ENCODE data around the gene CFAP90. TPM values are rescaled to one million over a fixed set of nuclear protein-coding genes. Genes with fewer than 3 reads are reported as not detected.

CFAP90 gene
- total and polyA plus RNA-seq, 7 donors = 0.04 to 0.81 TPM; not detected in 5

- DNase-seq = no peak
- intact Hi-C loops (cut with DNase I) = no loop called here
- H3K27ac ChIP-seq = no peak overlapping the region
- H3K36me3 ChIP-seq = no peaks in the 10 kb centered on the region
- TF ChIP-seq, protein P1, sequence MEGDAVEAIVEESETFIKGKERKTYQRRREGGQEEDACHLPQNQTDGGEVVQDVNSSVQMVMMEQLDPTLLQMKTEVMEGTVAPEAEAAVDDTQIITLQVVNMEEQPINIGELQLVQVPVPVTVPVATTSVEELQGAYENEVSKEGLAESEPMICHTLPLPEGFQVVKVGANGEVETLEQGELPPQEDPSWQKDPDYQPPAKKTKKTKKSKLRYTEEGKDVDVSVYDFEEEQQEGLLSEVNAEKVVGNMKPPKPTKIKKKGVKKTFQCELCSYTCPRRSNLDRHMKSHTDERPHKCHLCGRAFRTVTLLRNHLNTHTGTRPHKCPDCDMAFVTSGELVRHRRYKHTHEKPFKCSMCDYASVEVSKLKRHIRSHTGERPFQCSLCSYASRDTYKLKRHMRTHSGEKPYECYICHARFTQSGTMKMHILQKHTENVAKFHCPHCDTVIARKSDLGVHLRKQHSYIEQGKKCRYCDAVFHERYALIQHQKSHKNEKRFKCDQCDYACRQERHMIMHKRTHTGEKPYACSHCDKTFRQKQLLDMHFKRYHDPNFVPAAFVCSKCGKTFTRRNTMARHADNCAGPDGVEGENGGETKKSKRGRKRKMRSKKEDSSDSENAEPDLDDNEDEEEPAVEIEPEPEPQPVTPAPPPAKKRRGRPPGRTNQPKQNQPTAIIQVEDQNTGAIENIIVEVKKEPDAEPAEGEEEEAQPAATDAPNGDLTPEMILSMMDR (IDR thresholded peaks at IDR 0.05) = no peak
- TF ChIP-seq POLR2AphosphoS5 (IDR thresholded peaks at IDR 0.05) = no peak
- no peak for TF ChIP-seq POLR2A (IDR thresholded peaks at IDR 0.05)
- TF ChIP-seq EP300 (IDR thresholded peaks at IDR 0.05) = no peak
- no peak overlapping the region for H3K4me3 ChIP-seq
- peaks cover 7 to 29% (median 18%) of the 10 kb centered on the region in 3 donors for H3K27me3 ChIP-seq
- H3K4me1 ChIP-seq = peaks cover 0 to 7% (median 6%) of the 10 kb centered on the region in 4 donors
- H3K9me3 ChIP-seq = no peaks in the 10 kb centered on the region
Observed at GRCh38 chr5:7844901-7845300, 6.0 kb downstream of the CFAP90 start.

DNA sequence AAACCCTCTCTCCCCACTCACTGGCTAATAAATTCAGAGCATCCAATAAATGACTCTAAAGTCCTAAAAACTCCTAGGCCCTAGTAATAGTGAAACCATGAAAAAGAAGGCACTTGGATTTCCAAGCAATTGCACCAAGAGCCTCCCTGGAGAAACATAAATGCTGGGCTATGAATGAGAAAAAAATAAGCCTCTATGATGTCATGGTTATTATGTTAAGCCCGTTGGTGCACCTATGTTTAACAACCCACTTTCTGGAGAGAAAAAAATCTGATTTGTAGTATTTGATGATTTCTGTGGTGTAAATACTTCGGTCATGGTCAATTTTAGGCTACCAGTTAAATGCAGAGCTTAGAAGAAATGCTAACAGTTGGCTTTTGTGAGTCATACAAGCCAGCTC lies 8.4 kb downstream of the CFAP90 start:
- intact Hi-C loops (cut with DNase I) = no loop called here
- TF ChIP-seq EP300 (IDR thresholded peaks at IDR 0.05) = no peak
- TF ChIP-seq POLR2A (IDR thresholded peaks at IDR 0.05) = no peak
- TF ChIP-seq POLR2AphosphoS5 (IDR thresholded peaks at IDR 0.05) = no peak
- TF ChIP-seq, protein P1 (IDR thresholded peaks at IDR 0.05) = no peak
- H3K4me1 ChIP-seq = no peaks in the 10 kb centered on the region
- H3K4me3 ChIP-seq = no peak overlapping the region
- WGBS, 2 donors = 50 to 73% methylated on average over 2 of the region's 2 CpGs
- H3K9me3 ChIP-seq = no peaks in the 10 kb centered on the region
- H3K27me3 ChIP-seq = peaks cover 0 to 5% (median 0%) of the 10 kb centered on the region in 3 donors
- DNase-seq = no peak
- H3K36me3 ChIP-seq = no peaks in the 10 kb centered on the region
- H3K27ac ChIP-seq = no peak overlapping the region

GRCh38 chr5:7837403-7837802 lies 13.5 kb downstream of the CFAP90 start:
- Histone ChIP-seq H3K27ac (no peak overlapping the region), H3K27me3 (no peaks in the 10 kb centered on the region), H3K4me1 (no peaks in the 10 kb centered on the region), H3K4me3 (no peak overlapping the region), H3K9me3 (no peaks in the 10 kb centered on the region), H3K36me3 (no peaks in the 10 kb centered on the region)
- intact Hi-C loops (cut with DNase I) = no loop called here
- DNase-seq = no peak
- TF ChIP-seq POLR2A (IDR thresholded peaks at IDR 0.05) (no peak), POLR2AphosphoS5 (IDR thresholded peaks at IDR 0.05) (no peak), EP300 (IDR thresholded peaks at IDR 0.05) (no peak)
- TF ChIP-seq, protein P1 (IDR thresholded peaks at IDR 0.05) = no peak
- 37 to 65% methylated on average over 3 of the region's 3 CpGs for WGBS, 2 donors

- no peak overlapping the region for H3K4me3 ChIP-seq
- 84 to 86% methylated on average over 4 of the region's 4 CpGs for WGBS, 2 donors
- TF ChIP-seq, protein P1 (IDR thresholded peaks at IDR 0.05) = no peak
- TF ChIP-seq POLR2A (IDR thresholded peaks at IDR 0.05) (no peak), POLR2AphosphoS5 (IDR thresholded peaks at IDR 0.05) (no peak), EP300 (IDR thresholded peaks at IDR 0.05) (no peak)
- DNase-seq = no peak
- no peak overlapping the region for H3K27ac ChIP-seq
- no peaks in the 10 kb centered on the region for H3K27me3 ChIP-seq
- no peaks in the 10 kb centered on the region for H3K36me3 ChIP-seq
- no peaks in the 10 kb centered on the region for H3K4me1 ChIP-seq
- intact Hi-C loops (cut with DNase I) = no loop called here
- H3K9me3 ChIP-seq = no peaks in the 10 kb centered on the region
Observed at GRCh38 chr5:7834982-7835381, 16.0 kb downstream of the CFAP90 start.

DNA sequence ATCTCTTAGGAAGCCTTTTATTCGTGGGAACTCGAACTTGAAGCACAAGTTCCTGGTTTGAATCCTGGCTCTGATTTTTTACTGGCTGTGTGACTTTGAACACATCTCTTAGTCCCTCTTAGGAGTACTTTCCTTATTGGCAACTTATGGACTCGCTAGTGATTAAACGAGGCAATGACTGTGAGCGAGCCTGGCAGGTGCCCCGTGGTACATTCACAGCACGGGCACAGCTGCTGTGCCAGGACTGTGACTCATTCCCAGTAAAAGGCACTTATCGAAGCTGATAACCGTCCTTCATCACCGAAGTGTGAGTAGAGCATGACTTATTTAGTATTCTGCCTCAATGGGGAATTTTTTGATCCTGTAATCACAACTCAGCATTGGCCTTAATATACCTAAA lies 22.7 kb downstream of the CFAP90 start:
- no peaks in the 10 kb centered on the region for H3K9me3 ChIP-seq
- no peaks in the 10 kb centered on the region for H3K4me1 ChIP-seq
- DNase-seq = no peak
- no peaks in the 10 kb centered on the region for H3K27me3 ChIP-seq
- WGBS, 2 donors = 31 to 77% methylated on average over 10 of the region's 10 CpGs
- peaks cover 0 to 5% (median 0%) of the 10 kb centered on the region in 4 donors for H3K36me3 ChIP-seq
- TF ChIP-seq, protein P1 (IDR thresholded peaks at IDR 0.05) = no peak
- TF ChIP-seq POLR2A (IDR thresholded peaks at IDR 0.05) (no peak), POLR2AphosphoS5 (IDR thresholded peaks at IDR 0.05) (no peak), EP300 (IDR thresholded peaks at IDR 0.05) (no peak)
- no peak overlapping the region for H3K27ac ChIP-seq
- H3K4me3 ChIP-seq = no peak overlapping the region
- intact Hi-C loops (cut with DNase I) = no loop called here

Measured in sigmoid colon (tissue), 7 donors.